Activated CD4-positive, alpha-beta T cell treated with anti-CD3 and anti-CD28 coated beads, Interleukin-2, amount 10 ng/mL, durations not matched to agents 24 days and 14 days (primary cell): ENCODE data around the gene PALD1. TPM values are rescaled to one million over a fixed set of nuclear protein-coding genes. Genes with fewer than 3 reads are reported as not detected.

ENCODE experiments used
- DNase-seq: peaks from one replicate; pipeline ENCODE4 v3.0.0; 2022
- H3K27ac Mint-ChIP-seq: one replicate; pipeline ENCODE4 v1.8.0; 2022; ENCODE audit warnings: mild to moderate bottlenecking, mixed read lengths
- H3K27me3 Mint-ChIP-seq: one replicate; pipeline ENCODE4 v1.8.0; 2022; ENCODE audit warnings: mixed read lengths
- H3K36me3 Mint-ChIP-seq: one replicate; pipeline ENCODE4 v1.8.0; 2022; ENCODE audit warnings: low read depth, mild to moderate bottlenecking, mixed read lengths
- H3K4me1 Mint-ChIP-seq: one replicate; pipeline ENCODE4 v1.8.0; 2021; ENCODE audit warnings: mixed read lengths
- H3K4me3 Mint-ChIP-seq: one replicate; pipeline ENCODE4 v1.8.0; 2022; ENCODE audit warnings: mild to moderate bottlenecking, moderate library complexity, mixed read lengths
- H3K9me3 Mint-ChIP-seq: one replicate; pipeline ENCODE4 v1.8.0; 2021; ENCODE audit warnings: mixed read lengths
- intact Hi-C: fragments of 100-400 bp; cut with micrococcal nuclease; formaldehyde crosslinking; loops from one replicate; pipeline ENCODE4 v1.15.1; 2023
- total RNA-seq: library from RNA; stranded (reverse); gene quantifications from 2 replicates; pipeline ENCODE4 v1.2.3, GENCODE V29; 2022

The PALD1 gene
- total RNA-seq, 1 donor from 2014 or later = 1.9 TPM

GRCh38 chr10:70533189-70533558, 54.6 kb downstream of the PALD1 start:
- no peak overlapping the region for H3K27ac Mint-ChIP-seq
- H3K9me3 Mint-ChIP-seq = no peaks in the 10 kb centered on the region
- no peaks in the 10 kb centered on the region for H3K27me3 Mint-ChIP-seq
- intact Hi-C loops = no loop called here
- H3K4me3 Mint-ChIP-seq = no peak overlapping the region
- no peaks in the 10 kb centered on the region for H3K36me3 Mint-ChIP-seq
- no peak for DNase-seq
- no peaks in the 10 kb centered on the region for H3K4me1 Mint-ChIP-seq

- intact Hi-C loops = no loop called here
- H3K4me3 Mint-ChIP-seq = no peak overlapping the region
- no peak for DNase-seq
These were observed 55.7 kb downstream of the PALD1 start for GRCh38 chr10:70534281-70534680.

GRCh38 chr10:70535001-70535400, 56.4 kb downstream of the PALD1 start:
- H3K36me3 Mint-ChIP-seq = no peaks in the 10 kb centered on the region
- no peaks in the 10 kb centered on the region for H3K4me1 Mint-ChIP-seq
- intact Hi-C loops = no loop called here
- no peaks in the 10 kb centered on the region for H3K9me3 Mint-ChIP-seq
- DNase-seq = no peak
- H3K27ac Mint-ChIP-seq = no peak overlapping the region
- H3K27me3 Mint-ChIP-seq = no peaks in the 10 kb centered on the region
- H3K4me3 Mint-ChIP-seq = no peak overlapping the region

More at GRCh38 chr10:70534281-70534680, 55.7 kb downstream of the PALD1 start:
- Mint-ChIP-seq H3K27me3 (no peaks in the 10 kb centered on the region), H3K36me3 (no peaks in the 10 kb centered on the region), H3K4me1 (no peaks in the 10 kb centered on the region), H3K27ac (no peak overlapping the region), H3K9me3 (no peaks in the 10 kb centered on the region)

- H3K27me3 Mint-ChIP-seq = no peaks in the 10 kb centered on the region
- intact Hi-C loops = no loop called here
- H3K9me3 Mint-ChIP-seq = no peaks in the 10 kb centered on the region
- no peak overlapping the region for H3K27ac Mint-ChIP-seq
- H3K4me3 Mint-ChIP-seq = no peak overlapping the region
- no peak for DNase-seq
- no peaks in the 10 kb centered on the region for H3K36me3 Mint-ChIP-seq
- no peaks in the 10 kb centered on the region for H3K4me1 Mint-ChIP-seq
These were observed 56.9 kb downstream of the PALD1 start for GRCh38 chr10:70535451-70535850.

- no peak for DNase-seq
- Mint-ChIP-seq H3K27ac (no peak overlapping the region), H3K4me1 (no peaks in the 10 kb centered on the region), H3K27me3 (no peaks in the 10 kb centered on the region), H3K36me3 (no peaks in the 10 kb centered on the region), H3K9me3 (no peaks in the 10 kb centered on the region), H3K4me3 (no peak overlapping the region)
- intact Hi-C loops = no loop called here
These were observed 57.8 kb downstream of the PALD1 start for GRCh38 chr10:70536196-70536861.

GRCh38 chr10:70537398-70538194, 59.0 kb downstream of the PALD1 start:
- no peaks in the 10 kb centered on the region for H3K36me3 Mint-ChIP-seq
- H3K9me3 Mint-ChIP-seq = no peaks in the 10 kb centered on the region
- no peak overlapping the region for H3K27ac Mint-ChIP-seq
- H3K4me1 Mint-ChIP-seq = no peaks in the 10 kb centered on the region
- intact Hi-C loops = no loop called here
- peak; percentile 73 for DNase-seq
- H3K27me3 Mint-ChIP-seq = no peaks in the 10 kb centered on the region
- no peak overlapping the region for H3K4me3 Mint-ChIP-seq

- no peaks in the 10 kb centered on the region for H3K9me3 Mint-ChIP-seq
- DNase-seq = no peak
- H3K36me3 Mint-ChIP-seq = no peaks in the 10 kb centered on the region
- H3K4me1 Mint-ChIP-seq = no peaks in the 10 kb centered on the region
- intact Hi-C loops = no loop called here
- no peaks in the 10 kb centered on the region for H3K27me3 Mint-ChIP-seq
- H3K4me3 Mint-ChIP-seq = no peak overlapping the region
- H3K27ac Mint-ChIP-seq = no peak overlapping the region
These were observed 59.6 kb downstream of the PALD1 start for GRCh38 chr10:70538195-70538520.

GRCh38 chr10:70538731-70539338, 60.3 kb downstream of the PALD1 start:
- intact Hi-C loops = no loop called here
- no peak overlapping the region for H3K4me3 Mint-ChIP-seq
- DNase-seq = no peak
- peaks cover 1% of the 10 kb centered on the region for H3K27me3 Mint-ChIP-seq
- no peaks in the 10 kb centered on the region for H3K4me1 Mint-ChIP-seq
- no peaks in the 10 kb centered on the region for H3K9me3 Mint-ChIP-seq
- H3K36me3 Mint-ChIP-seq = no peaks in the 10 kb centered on the region
- H3K27ac Mint-ChIP-seq = no peak overlapping the region

GRCh38 chr10:70539471-70539870, 60.9 kb downstream of the PALD1 start:
- Mint-ChIP-seq H3K27ac (no peak overlapping the region), H3K27me3 (peaks cover 6% of the 10 kb centered on the region), H3K36me3 (no peaks in the 10 kb centered on the region), H3K4me3 (no peak overlapping the region), H3K9me3 (no peaks in the 10 kb centered on the region), H3K4me1 (no peaks in the 10 kb centered on the region)
- no peak for DNase-seq
- intact Hi-C loops = no loop called here

- Mint-ChIP-seq H3K27ac (no peak overlapping the region), H3K36me3 (no peaks in the 10 kb centered on the region), H3K4me1 (no peaks in the 10 kb centered on the region), H3K27me3 (peaks cover 6% of the 10 kb centered on the region), H3K9me3 (no peaks in the 10 kb centered on the region), H3K4me3 (no peak overlapping the region)
- DNase-seq = peak; percentile 73
- intact Hi-C loops = loop anchor here (1.0 kb wide), 1 partner anchor 79 kb away; no protein-coding TSS in a partner anchor
These were observed 61.7 kb downstream of the PALD1 start for GRCh38 chr10:70540089-70540788.

GRCh38 chr10:70540789-70541360, 62.3 kb downstream of the PALD1 start:
- no peaks in the 10 kb centered on the region for H3K9me3 Mint-ChIP-seq
- intact Hi-C loops = loop anchor here (1.0 kb wide), 1 partner anchor 80 kb away; no protein-coding TSS in a partner anchor
- H3K27ac Mint-ChIP-seq = no peak overlapping the region
- no peak overlapping the region for H3K4me3 Mint-ChIP-seq
- no peaks in the 10 kb centered on the region for H3K36me3 Mint-ChIP-seq
- peaks cover 8% of the 10 kb centered on the region for H3K27me3 Mint-ChIP-seq
- DNase-seq = no peak
- no peaks in the 10 kb centered on the region for H3K4me1 Mint-ChIP-seq

GRCh38 chr10:70541736-70542564, 63.4 kb downstream of the PALD1 start:
- DNase-seq = no peak
- Mint-ChIP-seq H3K4me3 (no peak overlapping the region), H3K36me3 (no peaks in the 10 kb centered on the region), H3K27ac (no peak overlapping the region), H3K9me3 (no peaks in the 10 kb centered on the region), H3K4me1 (no peaks in the 10 kb centered on the region), H3K27me3 (peaks cover 8% of the 10 kb centered on the region)
- intact Hi-C loops = no loop called here

GRCh38 chr10:70542565-70542938, 64.0 kb downstream of the PALD1 start:
- Mint-ChIP-seq H3K4me3 (no peak overlapping the region), H3K9me3 (no peaks in the 10 kb centered on the region), H3K4me1 (no peaks in the 10 kb centered on the region)

More at GRCh38 chr10:70542565-70542938, 64.0 kb downstream of the PALD1 start:
- H3K36me3 Mint-ChIP-seq = no peaks in the 10 kb centered on the region
- peaks cover 8% of the 10 kb centered on the region for H3K27me3 Mint-ChIP-seq
- no peak for DNase-seq
- intact Hi-C loops = no loop called here
- H3K27ac Mint-ChIP-seq = no peak overlapping the region
